Measurements from ENCODE around the gene PDZD4.

The PDZD4 gene

DNA sequence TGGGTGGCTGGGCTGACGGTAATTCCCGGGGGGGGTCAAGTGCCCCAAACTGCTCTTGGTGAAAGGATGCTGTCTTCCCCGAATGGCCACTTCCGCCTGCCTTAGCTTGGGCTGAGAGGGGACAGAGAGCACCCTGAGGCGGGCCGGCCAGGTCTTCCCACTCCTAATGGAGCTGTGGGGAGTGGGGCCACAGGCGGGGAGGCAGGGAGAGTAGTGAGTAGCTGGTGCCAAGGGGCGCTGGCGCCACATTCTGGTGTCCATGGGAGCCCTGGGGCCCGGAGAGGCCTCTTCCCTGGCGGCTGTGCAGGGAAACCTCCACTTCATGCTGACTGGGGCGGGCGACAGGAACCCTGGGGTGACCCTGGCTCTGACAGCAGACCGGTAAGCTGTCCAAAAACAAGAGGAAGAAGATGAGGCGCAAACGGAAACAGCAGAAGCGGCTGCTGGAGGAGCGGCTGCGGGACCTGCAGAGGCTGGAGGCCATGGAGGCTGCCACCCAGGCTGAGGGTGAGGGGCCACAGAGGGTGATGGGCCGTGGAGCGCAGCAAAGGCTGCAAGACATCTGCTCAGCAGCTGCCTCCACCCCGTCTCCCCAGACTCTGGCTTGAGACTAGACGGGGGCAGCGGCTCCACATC lies 46.8 kb downstream of the PDZD4 start:
- no peak for DNase-seq (ENCODE audit: low spot score)

DNA sequence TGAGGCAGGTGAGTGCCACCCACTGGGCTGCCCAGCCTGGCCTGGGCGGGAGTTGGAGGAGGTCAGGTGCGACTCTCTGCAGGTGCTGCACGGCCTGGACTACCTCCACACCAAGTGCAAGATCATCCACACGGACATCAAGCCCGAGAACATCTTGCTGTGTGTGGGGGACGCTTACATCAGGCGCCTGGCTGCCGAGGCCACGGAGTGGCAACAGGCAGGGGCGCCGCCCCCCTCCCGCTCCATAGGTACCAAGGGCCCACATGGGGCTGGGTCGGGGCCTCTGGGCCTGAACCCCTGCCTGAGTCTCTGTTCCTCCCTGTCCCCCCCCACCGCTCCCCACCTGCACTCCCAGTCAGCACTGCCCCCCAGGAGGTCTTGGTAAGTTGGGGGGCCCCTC lies 47.5 kb downstream of the PDZD4 start:
- no peak for DNase-seq (ENCODE audit: low spot score)

DNA sequence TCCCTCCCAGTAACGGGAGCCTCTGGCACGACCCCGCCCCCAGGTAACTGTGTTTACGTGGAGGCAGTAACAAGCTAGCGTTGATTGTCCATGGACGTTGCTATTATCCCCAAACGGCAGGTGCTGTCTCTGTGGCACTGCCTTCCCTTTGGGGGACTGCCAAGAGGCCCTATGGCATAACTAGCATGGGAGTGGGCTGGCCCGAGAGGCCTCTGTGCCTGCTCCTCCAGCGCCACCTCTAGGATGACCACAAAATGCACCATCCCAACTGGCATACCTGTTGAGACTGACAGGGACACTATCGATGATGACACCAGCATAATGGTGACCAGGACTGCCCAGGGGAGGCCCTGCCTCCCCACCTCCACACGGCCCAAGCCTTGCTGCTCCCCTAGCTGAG lies 48.0 kb downstream of the PDZD4 start:
- DNase-seq (ENCODE audit: low spot score) = no peak

DNA sequence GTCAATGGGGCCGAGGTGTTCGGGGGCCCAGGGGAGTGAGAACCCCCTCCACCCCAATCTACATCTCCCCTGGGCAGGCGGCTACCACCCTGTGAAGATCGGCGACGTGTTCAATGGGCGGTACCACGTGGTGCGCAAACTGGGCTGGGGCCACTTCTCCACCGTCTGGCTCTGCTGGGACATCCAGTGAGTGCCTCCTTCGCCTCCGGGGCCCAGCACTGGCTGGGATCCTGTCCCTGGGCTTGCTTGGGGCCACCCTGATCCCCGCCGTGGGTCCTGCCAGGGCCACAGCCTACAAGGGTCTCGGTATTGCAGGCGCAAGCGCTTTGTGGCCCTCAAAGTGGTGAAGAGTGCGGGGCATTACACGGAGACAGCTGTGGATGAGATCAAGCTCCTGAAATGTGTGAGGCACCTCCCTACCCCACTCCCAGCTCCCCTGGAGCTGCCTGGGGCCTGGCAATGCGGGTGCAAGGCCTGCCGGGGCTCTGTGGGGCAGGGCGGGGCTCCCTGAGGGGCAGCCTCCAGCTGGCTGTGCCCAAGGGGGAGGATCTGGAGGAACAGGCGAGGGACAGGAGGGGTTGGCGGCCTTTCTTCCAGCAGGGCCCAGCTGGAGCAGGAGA lies 48.8 kb downstream of the PDZD4 start:
- no peak for DNase-seq (ENCODE audit: low spot score)

DNA sequence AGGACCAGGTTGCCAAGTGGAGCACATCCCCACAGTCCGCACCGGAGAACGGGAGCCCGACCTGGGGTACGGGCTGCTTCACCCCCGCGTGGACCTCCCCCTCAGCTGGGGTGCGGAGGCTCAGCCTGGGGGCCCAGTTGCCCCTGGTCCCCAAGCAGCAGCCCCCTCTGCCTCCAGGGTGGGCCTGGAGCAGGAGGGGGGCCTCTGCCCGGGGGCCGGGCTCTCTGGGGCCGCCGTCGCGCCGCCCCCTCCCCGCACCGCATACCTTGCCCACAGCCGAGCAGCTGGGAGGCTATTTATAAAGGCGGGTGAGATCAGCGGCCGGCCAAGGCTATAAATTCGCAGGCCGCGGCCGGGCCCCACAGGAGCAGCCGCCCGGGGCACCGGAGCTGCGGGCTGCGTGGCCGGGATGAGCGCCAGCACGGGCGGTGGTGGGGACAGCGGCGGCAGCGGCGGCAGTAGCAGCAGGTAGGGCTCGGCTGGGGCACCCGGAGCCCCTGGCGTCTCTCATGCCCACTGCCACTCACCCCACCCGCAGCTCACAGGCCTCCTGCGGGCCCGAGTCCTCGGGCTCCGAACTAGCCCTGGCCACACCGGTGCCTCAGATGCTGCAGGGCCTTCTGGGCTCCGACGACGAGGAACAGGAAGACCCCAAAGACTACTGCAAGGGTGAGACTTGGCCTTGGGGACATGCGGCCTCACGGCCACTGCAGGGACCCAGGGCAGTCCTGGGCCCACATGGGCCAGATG lies 49.5 kb downstream of the PDZD4 start, which contains the start of gene SRPK3:
TSS of gene SRPK3 (plus strand) at position 364 of the 750 bp plus-strand sequence. CDS start at position 410, 46 bp downstream.
- no peak for DNase-seq (ENCODE audit: low spot score)

DNA sequence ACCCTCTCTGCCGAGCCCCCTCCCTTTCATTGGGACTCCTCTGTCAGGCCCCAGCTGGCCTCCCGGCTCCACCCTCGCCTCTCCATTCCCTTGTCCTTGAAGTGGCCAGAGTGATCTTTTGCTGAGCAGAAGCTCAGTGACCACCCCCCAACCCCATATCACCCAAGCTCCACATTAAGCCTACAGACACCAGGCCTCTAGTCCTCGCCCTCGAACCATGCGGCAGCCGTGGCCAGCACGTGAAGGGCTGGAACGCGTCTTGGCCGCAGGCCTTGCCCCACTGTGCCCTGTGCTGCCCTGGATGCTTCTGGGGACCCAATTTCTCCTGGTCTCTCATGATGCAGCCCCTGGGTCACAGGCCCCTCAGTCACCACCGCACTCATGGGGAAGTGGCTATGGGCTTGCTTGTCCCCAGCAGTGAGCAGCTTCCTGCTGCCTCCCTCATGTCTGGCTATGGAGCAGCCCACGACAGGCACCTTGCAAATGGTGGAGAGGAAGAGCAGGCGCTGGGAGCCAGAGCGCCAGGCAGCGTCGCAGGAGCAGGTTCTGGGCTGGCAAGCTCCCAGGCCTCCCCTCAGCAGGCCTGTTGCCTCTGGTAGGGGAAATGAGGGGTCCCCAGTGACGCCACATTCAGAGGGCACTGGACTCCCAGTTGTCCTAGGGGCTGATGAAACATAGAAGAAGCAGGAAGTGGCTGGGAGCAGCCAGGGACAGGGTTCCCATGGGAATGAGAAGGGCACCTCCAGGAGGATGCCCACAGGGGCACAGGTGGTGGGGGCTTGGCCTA lies 50.3 kb downstream of the PDZD4 start:
- DNase-seq (ENCODE audit: low spot score) = no peak

DNA sequence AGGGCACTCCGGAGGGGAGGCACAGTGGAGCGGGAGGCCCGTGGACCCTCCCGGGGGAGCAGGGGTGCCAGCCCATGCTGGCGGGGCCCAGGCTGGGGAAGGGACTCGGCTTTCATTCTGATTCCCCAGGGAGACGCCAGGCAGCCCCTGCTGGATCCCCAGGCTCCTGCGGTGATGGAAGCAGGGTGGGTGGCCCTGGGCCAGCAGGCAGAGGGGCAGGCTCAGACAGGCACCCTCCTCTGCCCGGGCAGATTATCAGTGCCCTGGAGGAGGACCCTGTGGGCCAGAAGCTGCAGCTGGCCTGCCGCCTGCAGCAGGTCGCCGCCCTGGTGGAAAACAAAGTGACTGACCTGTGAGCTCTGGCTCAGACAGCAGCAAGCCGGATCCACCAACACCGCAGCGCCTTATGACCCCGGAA lies 51.7 kb downstream of the PDZD4 start:
- DNase-seq (ENCODE audit: low spot score) = no peak

DNA sequence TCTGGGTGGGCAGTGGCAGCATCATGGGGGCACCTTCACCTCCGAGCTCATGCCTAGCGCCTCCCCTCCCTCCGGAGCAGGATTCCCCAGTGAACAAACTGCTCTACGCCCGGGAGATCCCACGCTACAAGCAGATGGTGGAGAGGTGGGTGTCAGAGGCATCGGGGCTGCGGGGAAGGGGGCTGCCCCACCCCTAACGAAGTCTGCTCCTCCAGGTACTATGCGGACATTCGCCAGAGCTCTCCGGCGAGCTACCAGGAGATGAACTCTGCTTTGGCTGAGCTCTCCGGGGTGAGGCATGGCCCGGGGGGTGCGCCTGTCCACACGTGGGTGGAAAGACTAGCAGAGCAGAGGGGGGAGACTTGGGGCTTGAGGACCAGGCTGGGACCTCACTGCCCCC lies 52.2 kb downstream of the PDZD4 start:
- no peak for DNase-seq (ENCODE audit: low spot score)

DNA sequence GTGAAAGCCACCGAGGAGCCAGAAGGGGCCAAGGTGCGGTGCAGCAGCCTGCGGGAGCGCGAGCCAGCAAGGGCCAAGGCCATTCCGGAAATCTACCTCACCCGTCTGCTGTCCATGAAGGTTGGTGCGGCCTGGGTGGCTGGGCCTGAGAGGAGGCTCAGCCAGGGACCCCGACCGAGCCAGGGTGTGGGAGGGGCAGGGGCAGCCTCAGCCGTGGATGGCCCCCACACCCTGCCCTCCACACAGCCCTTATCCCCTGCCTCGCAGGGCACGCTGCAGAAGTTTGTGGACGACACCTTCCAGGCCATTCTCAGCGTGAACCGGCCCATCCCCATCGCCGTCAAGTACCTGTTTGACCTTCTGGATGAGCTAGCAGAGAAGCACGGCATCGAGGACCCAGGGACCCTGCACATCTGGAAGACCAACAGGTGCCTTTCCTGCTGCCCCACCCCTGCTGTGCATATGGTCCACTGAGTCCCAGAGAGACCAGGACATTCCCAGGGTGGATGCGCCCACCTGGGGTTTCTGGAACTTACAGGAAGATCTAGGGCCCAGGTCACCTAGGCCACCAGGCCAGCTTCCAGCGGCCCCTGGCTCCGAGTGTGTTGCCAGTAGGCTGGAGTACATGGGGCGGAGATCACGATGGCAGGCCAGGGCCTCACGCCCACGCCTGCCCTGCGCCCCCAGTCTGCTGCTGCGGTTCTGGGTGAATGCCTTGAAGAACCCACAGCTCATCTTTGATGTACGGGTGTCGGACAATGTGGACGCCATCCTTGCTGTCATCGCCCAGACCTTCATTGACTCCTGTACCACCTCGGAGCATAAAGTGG lies 52.9 kb downstream of the PDZD4 start:
- DNase-seq (ENCODE audit: low spot score) = no peak

DNA sequence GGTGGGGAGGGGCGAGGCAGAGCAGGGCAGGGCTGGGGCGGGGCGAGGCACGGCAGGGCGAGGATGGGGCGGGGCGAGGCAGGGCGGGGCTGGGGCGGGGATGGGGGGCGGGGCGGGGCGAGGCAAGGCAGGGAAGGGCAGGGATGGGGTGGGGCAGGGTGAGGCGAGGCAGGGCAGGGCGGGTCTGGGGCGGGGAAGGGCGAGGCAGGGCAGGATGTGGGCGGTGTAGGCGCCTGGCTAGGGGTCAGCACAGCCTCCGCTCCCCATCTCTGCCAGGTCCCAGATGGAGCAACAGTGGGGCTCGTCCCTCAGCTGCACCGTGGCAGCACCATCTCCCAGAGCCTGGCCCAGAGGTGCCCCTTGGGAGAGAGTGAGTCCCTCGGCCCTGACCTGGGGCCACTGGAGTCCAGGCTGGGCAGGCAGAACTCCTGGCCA lies 53.7 kb downstream of the PDZD4 start:
- no peak for DNase-seq (ENCODE audit: low spot score)

DNA sequence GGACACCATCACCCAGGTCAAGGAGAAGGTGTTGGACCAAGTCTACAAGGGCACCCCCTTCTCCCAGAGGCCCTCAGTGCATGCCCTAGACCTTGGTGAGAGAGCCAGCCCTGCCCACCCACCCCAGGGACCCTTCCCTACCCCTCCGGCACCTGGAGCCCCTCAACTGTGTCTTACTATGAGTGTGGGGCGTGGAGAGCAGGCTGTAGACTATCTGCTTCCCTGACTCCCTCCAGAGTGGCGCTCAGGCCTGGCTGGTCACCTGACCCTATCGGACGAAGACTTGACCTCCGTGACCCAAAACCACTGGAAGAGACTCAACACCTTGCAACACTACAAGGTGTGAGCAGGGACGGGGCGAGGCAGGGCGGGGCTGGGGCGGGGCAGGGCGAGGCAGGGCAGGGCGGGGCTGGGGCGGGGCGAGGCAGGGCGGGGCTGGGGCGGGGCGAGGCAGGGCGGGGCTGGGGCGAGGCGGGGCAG lies 54.2 kb downstream of the PDZD4 start:
- no peak for DNase-seq (ENCODE audit: low spot score)

DNA sequence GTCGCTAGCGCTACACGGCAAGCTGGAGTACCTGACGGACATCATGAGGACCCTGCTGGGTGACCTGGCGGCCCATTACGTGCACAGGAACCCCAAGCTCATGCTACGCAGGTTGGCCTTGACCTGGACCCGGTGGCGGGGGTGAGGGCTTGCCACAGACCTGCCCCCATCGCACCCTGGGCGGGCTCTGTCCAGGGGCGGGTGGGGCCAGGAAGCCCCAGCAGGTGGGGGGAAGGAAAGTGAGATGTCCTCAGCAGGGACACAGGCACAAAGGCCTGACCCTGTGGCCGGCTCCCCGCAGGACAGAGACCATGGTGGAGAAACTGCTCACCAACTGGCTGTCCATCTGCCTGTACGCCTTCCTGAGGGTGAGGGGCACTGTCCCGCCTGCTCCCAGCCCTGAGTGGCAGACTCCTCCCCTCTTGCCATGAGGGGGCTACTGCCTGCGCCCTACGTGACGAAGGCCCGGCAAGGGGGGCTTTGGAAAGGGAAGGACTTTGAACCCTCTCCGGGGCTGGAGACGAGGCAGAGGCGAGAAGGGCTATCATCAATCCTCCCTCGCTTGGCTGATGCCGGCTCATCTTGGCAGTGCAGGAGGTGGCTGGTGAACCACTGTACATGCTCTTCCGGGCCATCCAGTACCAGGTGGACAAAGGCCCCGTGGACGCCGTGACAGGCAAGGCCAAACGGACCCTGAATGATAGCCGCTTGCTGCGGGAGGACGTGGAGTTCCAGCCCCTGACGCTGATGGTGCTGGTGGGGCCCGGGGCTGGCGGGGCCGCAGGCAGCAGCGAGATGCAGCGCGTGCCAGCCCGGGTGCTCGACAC lies 54.8 kb downstream of the PDZD4 start:
- no peak for DNase-seq (ENCODE audit: low spot score)

DNA sequence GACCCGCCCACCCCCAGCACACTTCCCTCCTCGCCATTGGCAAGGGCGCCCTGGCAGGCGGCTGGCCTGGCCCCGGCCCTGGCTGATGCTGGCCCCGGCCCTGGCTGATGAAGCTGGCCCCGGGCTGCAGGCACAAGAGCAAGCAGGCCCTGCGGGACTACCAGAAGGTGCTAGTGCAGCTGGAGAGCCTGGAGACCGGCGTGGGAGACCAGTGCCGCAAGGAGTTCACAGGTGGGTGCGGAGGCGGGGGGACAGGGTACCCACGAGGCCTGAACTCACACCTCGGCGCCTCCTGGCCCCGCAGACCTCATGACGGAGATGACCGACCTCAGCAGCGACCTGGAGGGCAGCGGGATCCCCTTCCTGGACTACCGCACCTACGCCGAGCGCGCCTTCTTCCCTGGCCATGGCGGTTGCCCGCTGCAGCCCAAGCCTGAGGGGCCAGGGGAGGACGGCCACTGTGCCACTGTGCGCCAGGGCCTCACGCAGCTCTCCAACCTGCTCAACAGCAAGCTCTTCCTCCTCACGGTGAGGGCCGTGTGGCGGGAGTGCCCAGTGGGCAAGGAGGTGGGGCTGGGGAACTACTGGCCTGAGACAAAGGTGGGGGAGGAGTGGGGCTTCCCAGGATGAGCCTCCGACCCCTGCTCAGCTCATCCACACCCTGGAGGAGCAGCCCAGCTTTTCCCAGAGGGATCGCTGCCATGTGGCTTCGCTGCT lies 55.6 kb downstream of the PDZD4 start:
- DNase-seq (ENCODE audit: low spot score) = no peak

DNA sequence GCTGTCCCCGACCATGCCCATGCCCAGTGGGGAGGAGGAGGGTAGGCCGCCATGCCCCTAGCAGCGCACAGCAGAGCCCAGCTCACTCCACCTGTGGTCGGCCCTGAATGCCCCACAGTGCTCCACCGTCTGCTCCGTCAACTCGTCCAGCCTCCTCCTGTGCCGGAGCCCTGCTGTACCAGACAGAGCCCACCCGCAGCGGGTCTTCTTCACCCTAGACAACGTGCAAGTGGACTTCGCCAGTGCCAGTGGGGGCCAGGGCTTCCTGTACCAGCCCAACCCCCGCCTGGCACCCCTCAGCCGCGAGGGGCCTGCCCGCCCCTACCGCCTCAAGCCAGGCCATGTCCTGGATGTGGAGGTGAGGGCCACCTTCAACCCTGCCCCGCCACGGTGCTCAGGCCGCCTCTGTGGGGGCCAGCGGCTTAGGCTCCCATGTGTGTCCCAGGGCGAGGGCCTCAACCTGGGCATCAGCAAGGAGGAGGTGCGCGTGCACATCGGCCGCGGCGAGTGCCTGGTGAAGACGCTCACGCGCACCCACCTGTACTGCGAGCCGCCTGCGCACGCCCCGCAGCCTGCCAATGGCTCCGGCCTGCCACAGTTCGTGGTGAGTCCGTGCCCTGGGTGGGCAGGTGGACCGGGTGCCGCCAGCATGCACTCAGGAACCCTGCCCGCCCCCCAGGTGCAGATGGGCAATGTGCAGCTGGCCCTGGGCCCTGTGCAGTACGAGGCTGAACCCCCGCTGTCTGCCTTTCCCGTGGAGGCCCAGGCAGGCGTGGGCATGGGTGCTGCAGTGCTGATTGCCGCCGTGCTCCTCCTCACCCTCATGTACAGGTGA lies 56.4 kb downstream of the PDZD4 start:
- DNase-seq (ENCODE audit: low spot score) = no peak

DNA sequence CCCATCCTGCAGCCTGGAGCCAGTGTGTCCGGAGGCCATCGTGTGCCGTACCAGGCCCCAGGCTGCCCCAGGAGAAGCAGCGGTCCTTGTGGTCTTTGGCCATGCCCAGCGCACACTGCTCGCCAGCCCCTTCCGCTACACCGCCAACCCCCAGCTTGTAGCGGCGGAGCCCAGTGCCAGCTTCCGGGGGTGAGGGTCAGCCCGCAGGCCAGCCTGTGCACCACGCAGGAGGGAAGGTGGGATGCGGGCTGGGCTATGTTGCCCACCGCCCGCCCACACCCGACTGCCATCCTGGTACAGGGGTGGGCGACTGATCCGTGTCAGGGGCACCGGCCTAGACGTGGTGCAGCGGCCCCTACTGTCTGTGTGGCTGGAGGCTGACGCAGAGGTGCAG lies 57.1 kb downstream of the PDZD4 start:
- no peak for DNase-seq (ENCODE audit: low spot score)

DNA sequence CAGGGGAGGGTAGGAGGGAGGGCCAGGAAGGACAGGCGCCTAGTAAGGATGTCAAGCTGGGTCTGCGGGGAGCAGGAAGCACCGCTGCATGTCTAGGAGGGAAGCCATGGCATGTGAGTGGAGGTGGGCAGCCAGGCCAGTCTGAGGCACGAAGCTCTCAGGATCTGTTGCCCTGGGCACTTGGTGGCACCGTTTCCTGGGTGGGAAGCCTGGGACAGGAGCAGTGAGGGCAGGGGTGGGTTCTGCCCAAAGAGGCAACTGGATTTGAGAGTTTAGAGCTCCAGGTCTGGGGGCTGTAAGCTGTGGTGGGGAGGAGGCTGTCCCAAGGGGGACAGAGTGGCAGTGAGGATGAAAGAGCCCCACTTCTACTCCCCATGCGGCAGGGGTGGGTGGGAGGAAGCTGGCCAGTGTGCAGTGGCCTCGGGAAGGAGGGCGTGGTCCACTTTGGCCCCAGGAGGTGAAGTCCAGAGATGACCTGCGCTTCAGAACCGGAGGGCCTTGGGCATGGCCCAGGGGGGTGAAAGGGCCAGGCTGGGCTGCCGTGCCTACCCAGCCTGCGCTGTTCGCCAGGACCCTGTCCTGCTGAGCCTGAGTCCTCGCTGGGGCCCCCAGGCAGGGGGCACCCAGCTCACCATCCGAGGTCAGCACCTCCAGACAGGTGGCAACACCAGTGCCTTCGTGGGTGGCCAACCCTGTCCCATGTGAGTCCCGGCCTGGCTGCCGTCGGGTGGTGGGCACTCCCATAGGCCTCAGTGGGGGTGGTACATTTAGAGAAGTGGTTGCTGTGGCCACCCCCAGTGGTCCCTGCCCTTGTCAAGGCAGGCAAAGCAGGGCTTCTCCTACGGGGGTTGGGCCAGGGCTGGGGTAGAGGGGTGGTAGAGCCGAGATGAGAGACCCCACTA lies 57.8 kb downstream of the PDZD4 start:
- DNase-seq (ENCODE audit: low spot score) = no peak

DNA sequence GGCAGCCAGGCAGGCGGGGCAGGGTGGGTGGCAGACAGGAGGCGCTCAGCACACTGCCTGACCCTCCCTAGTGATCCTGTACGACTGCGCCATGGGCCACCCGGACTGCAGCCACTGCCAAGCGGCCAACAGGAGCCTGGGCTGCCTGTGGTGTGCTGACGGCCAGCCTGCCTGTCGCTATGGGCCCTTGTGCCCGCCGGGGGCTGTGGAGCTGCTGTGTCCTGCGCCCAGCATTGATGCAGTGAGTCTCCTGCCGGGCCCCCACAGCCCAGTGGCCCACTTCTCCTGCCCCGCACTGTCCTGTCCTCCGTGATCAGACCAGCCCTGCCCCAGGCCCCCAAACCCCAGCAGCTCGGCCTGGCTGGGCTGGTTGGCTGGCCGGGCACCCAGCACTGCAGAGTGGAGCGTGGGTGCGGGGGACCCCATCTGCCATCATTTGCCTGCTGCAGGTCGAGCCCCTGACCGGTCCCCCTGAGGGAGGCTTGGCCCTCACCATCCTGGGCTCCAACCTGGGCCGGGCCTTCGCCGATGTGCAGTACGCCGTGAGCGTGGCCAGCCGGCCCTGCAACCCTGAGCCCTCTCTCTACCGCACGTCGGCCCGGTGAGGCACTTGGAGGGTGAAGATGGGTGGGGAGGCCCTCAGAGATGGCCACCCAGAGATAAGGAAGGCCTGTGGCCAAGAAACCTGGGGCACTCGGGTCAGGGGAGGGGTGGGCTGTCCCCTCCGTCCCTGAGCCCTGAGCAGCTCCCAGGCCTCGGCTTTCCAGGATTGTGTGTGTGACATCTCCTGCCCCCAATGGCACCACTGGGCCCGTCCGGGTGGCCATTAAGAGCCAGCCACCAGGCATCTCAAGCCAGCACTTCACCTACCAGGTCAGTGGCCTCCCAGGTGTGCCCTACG lies 58.7 kb downstream of the PDZD4 start:
- no peak for DNase-seq (ENCODE audit: low spot score)
